HG03175 (cell line): ENCODE data around the gene PRPF6.
A peak's percentile ranks its signal among the peaks of the same experiment; 100 is the strongest.

Experiments
- ATAC-seq: cut with Tn5 transposase; IDR thresholded peaks from one replicate; pipeline ENCODE4 v1.9.1; 2021; ENCODE audit warnings: mild to moderate bottlenecking, moderate library complexity; ENCODE audit not compliant: unreplicated experiment

The PRPF6 gene

GRCh38 chr20:64073476-64074183 lies 92.7 kb downstream of the PRPF6 start:
- no peak for ATAC-seq

- no peak for ATAC-seq
Measured at GRCh38 chr20:64074184-64074789, 93.4 kb downstream of the PRPF6 start.

DNA sequence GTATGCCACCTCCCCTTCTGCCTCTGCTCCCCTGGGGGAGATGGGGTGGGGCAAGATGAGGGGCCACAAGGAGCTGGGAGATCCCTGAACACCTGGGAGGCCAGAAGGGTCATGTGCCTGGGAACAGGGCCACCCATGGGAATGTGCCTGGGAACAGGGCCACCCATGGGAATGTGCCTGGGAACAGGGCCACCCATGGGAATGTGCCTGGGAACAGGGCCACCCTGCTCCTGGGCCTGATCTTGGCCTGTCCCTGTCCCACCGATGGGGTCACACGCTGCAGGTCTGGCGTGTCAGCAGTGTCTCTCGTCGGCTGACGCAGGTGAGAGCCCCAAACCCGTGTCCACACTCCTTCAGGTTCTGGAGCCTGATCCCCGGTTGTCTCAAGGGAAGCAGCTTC lies 94.0 kb downstream of the PRPF6 start:
- no peak for ATAC-seq

GRCh38 chr20:64075556-64075955 lies 94.6 kb downstream of the PRPF6 start:
- no peak for ATAC-seq

- ATAC-seq, result no peak
Measured at GRCh38 chr20:64076061-64076997, 95.4 kb downstream of the PRPF6 start.

GRCh38 chr20:64077094-64077493 lies 96.2 kb downstream of the PRPF6 start:
- ATAC-seq, result no peak

GRCh38 chr20:64077541-64077875 lies 96.6 kb downstream of the PRPF6 start:
- ATAC-seq, result no peak

DNA sequence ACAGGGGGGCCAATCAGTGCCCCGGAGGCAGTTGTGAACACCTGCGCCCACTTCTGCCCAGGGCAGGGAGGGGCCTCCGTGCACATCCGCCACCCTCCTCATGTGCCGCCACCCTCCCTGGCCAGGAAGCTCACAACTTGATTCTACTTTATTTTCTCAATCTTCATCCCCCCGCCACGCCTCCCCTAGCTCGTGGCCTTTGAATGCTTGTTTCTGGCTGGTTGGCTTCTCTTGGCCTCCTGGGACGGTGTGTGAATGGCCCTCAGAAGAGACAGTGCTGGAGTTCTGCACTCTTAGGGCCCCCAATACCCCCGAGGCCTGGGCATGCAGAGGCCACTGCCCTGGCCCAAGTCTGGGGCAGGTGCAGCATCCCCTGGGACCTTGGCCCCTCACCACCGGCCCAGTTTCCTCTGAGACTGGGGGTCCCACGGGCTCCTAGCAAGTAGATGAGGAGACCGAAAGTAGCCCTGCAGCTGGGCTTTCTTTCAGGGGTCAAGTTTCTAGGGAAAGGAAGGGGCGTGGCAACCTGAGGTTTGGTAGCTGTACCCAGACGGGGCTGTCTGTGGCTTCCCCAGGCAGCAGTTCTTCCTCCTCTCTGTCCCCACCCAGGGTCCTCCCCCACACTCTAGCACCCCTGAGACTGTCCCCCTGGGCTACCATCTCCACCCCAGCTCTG lies 97.1 kb downstream of the PRPF6 start:
- peak; percentile 32 for ATAC-seq

- no peak for ATAC-seq
Measured at GRCh38 chr20:64078934-64079272, 98.0 kb downstream of the PRPF6 start.

DNA sequence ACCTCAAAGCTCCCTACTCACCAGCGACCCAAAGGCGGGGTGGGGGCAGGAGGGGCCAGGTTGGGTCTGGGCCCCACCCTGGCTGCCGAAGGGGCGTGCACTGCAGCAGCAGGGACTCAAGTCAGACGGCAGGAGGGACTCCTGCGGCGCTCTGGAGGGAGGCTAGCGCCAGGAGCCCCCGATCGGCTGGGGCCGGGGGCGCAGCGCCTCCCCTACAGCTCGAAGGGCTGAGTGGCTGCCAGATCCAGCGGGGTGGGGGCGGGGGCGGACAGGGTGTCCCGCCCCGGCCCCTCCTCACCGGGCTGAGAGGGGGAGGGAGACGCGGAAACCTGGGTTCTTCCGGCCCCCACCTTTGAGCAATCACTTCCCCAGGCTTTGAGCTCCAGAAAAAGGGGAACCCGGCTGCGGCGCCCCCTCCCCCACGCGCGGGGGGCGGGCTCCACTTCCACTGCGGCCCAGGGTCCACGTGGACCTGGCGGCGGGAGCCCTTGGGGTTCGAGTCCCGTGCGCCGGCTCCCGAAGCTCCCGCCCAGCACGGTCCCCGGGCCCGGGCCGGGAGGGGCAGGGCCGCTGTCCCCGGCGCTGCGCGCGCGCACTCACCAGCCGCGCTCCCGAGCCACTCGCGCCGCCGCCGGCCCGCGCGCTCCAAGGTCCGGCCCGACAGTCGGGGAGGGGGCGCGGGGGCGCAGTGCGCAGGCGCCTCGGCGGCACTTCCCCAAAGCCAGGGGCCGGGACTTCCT lies 98.5 kb downstream of the PRPF6 start, which contains the start of gene RGS19:
Gene RGS19, minus strand, starts transcription at position 246 of the 740 bp plus-strand sequence. CDS start 2,632 bp downstream, outside the sequence.
- ATAC-seq, result peak; percentile 38

- no peak for ATAC-seq
Measured at GRCh38 chr20:64080013-64080812, 99.3 kb downstream of the PRPF6 start, which contains the start of gene OPRL1. TSS of gene OPRL1 (plus strand) at chr20:64080082. CDS start at chr20:64092721, 12,639 bp downstream.

DNA sequence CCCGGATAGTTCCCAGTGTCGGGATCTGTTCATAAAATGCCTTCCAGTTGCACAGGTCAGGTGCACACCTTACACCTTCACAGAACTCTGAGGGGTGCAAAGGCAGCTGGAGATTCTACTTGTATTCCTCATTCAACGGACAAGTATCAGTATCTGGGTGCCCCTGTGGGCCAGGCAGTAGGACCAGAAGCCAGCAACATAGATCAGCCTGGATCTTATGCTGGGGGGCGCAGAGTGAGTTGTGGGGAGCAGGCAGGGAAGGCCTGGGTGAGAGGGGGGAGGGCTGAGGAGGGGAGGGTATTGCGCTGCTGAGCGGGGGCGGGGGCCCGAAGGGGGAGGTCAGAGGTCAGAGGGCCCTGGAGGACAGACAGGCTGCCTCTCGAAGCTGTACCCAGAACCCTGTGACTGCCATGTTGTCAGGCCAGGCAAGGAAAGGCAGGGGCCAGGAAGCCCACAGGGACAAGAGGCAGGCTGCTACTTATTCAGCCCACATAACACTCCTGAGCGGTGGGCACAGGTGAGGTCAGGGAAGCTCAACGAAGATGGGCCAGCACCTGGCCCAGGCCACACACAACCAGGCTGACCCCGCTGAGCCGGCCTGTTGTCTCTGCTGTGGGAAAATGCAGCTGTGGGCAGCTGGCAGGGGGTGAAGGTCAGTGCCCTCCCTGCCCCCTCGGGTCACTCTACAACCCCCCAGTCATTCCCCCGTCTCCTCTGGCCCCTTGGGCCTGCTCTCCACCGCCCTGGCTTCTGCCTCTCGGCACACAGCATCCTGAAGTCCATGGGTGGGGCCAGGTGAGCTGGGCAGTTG lies 100.1 kb downstream of the PRPF6 start:
- ATAC-seq, result no peak

DNA sequence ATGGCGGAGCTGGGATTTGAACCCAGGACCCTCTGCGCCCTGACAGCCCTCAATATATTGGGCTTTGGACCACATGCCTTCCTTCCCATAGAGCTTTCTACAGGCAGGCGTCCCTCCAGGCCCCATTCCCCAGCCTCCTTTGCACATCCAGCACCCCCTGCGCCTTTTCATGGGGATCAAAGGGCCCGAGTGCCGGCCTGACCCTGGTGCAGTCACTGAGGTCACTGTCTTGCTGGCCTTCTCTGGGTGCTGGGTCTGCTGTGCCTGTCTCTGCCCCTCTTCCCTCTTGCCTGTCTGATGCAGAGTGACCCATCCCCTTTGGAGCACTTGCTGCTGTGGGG lies 100.7 kb downstream of the PRPF6 start:
- no peak for ATAC-seq

GRCh38 chr20:64082126-64082731 lies 101.3 kb downstream of the PRPF6 start:
- ATAC-seq, result no peak
